Islet precursor cell (in vitro differentiated cells): ENCODE data around the gene TRIM45.
A peak's percentile ranks its signal among the peaks of the same experiment; 100 is the strongest.

Source experiments
- DNase-seq: peaks from one replicate; pipeline ENCODE4 v3.0.0-alpha.2; 2018

TRIM45 gene

DNA sequence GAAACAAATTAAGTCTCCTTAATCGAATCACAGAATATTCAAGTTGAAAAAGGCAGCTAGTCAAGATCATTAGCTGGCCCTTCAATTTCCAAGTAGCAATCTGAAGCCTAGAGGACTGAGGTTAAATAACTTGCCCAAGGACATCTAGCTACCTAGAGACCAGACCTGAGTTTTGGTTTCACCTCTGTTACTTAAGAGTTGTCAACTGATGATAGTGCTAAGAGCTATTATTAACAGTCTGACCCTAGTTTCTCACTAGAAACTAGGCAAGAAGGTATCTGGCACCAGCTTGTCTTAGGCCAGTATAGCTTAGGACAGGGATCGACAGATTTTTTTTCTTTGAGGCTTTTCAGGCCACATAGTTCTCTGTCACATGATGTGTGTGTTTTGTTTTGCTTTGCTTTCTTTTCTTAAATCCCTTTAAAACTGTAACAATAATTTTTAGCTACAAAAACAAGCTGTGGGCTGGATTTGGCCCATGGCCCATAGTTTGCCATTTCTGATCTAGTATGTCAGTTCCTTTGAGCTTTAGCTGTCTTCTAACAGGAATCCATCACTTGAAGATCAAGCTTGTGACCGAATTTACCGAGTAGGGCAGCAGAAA is 23.2 kb downstream of the TRIM45 start:
- no peak for DNase-seq

DNA sequence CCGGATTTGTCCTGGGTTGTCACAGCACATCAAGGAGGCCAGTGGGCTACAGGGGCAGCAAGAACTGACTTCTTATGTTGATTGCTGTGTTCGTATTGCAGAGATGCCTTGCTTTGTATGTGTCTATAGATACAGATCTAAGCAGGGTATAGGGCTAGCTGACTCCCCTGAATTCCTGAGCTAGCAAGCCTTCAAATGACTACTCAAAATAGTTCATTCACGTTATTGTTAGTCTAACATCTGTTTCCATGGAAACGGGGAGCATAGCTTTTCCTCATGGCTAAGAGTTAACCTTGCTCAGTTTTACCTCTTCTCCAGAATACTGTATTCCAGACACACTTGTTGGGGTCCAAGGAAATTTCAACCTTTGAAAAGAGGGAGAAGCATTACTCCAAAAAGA is 24.1 kb downstream of the TRIM45 start:
- no peak for DNase-seq

DNA sequence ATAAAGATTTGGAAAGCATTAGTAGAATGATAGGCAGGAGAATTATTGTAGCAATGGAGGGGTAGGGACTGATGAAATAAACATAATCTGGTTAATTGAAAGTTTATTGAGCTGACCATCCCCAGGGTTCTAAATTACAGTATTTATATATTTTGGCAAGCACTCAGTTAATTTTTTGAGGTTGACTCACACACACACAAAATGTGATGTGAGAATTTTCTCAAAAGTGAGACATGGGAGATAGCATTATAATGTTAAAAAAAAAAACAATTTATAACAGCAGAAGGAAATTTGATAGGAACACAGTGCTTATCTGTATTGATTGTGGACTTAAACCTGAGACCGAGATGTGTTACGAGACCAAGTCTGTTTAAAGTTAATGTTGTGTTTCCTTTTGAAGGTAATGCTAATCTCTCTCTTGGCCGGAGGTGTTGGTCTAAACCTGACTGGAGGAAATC is 24.6 kb downstream of the TRIM45 start:
- DNase-seq: no peak

DNA sequence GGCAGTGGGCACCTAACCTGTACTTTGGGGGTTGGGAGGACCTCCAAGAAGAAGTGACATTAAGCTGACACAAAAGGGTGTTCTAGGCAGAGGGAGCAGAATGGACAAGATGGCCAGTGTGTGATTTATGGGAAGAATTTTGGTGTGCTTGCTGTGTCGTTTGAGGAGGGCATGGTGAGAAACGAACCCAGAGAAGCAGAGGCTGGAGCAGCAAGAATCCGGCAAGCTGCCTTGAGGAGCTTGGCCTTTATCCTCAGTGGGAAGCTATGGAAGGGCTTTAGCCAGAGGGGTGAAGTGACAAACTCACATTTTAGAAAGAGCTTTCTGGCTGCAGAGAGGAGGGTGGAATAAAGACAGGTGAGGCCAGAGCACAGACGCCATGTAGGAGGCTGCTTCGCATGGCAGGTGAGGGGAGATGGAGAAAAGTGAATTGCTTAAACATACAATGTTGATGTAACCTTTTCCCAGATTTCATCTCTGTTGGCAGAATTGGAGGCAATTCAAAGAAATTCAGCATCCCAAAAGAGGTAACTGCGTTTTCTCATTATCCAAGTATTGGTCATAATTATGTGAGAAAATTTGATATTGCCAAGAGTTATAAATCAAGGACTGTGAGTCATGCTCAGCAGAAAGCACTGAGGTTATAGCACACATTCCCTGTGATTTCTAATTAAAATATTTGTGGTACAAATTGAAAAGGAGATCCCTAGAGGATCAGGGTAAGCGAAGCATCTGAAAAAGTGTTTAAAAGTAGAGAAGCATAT is 26.5 kb downstream of the TRIM45 start:
- no peak for DNase-seq

DNA sequence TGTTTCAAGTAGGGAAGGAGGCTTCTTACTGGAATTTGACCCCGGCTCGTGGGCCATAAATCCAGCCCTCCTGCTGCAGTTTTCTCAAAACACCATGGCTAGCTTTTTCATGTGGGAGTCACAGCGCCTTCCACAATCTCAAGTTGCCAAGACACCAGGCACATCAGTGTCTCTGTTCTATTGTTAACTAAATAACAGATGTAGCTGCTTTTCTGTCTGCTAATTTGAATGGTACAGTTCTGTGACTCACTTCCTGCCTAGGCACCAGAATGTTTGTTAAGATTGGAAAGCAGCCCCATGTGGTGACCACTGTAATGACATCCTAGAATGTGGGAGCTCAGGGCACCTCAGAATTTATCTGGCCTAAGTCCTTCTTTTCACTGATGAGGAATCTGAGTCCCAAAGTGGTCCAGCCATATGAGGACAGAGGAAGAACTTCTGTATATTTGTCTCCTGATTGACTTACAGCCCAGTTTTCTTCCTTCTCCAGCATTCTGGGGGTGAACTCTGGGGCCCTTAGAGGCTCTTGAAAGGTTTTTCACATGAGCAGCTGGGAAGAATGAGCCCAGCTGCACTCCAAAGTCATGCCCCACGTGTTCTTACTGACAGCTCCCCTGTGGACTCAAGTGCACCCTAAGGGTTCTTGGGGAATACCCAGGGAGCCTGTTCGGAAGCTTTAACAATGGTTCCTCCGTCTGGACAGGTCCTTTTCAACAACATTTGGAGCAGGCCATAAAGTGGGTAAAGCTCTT is 27.5 kb downstream of the TRIM45 start:
- peak; percentile 70 for DNase-seq

DNA sequence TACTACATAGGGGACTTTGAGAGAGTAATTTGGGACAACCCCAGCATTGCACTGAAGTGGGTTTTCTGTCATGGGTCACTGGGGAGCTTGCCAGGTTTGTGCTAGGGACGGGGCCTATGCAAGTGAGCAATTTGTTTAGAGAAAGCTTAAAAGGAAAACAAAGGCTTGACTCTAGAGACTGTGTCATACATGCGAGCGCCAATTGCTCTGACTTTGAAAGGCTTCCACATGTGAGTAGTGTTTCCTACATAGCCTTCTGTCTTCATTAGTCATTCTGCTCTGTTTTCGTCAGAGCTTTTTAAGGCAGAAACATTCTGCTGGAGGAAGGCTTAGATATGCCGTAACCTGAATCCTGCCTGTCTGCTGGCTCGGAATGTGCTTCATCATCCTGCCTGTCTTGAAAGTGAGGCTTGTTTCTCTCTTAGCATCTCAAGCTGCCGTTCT is 28.4 kb downstream of the TRIM45 start:
- peak; percentile 93 for DNase-seq

DNA sequence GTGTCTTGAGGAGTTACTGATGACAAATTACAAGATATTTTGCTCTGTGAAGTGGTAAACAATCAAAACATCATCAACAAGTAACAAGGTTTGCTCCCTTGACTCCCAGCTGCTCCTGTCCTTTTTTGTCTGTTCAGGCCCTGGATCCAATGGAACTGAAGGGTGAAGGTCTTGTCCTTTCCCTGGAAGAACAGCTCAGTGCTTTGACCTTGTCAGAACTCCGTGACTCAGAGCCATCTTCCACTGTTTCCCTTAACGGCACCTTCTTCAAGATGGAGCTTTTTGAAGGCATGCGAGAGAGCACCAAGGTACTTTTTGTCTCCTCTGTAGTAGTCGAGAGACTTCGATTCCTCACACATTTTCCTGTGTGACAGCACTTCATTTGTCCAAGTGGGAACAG is 29.0 kb downstream of the TRIM45 start:
- no peak for DNase-seq

DNA sequence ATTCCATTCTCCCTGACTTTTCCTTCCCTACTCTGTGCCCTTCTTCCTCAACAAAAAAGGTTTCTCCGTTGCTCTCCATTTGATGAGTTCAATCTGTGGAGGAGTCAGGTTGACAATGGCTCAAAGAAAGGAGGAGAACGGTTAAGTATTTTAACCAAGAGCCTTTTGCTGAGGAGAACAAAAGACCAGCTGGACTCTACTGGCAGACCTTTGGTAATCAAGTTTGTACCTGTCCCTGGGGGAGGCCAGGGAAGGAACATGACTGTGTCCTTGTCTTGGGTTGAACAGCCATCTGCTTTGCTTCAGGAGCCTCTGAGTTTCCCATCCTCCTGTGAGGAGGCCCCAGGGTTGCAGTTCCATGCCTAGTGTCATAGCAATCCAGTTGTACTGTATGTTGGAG is 31.6 kb downstream of the TRIM45 start:
- DNase-seq: no peak

DNA sequence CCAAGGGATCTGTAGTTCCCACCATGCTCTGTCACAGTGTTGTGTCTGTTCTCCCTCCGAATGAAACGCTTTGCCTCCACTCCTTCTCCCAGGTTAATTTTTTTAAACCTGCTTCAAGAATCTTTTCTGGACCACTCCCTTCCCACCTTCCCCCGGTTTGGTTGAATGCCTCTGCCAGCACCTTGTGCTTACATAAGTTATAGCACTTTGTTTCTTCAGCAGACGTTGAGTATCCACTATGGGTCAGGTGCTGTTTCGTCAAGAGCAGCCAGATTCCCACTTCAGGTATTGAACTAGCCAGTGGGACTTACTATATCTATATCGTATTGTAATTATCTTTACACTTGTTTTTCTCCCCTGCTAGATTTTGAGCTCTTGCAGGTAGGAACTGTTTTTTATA is 33.9 kb downstream of the TRIM45 start:
- DNase-seq: no peak

DNA sequence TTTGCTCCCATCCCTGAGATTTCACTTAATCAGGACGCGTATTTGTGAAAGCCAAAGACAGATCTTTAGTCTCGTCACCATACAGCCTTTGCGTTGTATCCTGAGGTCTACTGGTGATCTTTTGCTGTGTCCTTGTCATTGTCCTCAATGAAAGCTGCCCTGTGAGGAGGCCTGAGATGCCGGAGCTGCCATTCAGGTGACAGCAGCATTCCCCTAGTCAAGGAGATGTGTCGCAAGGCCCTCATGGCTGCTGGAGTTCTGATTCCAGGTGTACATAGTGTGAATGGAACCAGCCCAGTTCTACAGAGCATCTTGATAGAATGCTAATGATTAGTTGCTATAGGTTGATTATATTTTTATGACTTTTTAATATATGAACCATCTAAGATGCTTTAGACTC is 37.3 kb downstream of the TRIM45 start:
- no peak for DNase-seq

DNA sequence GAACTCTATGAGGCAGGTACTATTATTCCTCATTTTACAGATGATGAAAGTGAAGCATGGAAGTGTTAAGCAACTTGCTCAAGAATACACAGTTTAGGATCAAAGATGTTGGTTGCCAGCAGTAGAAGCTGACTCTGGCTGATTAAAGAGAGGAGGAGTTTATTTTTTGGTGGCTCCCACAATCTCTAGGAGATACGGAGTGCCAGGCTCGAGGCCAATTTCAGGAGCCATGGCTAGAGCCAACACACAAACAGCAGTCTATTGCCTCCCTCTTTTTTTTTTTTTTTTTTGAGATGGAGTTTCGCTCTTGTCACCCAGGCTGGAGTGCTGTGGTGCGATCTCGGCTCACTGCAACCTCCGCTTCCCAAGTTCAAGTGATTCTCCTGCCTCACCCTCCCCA is 41.8 kb downstream of the TRIM45 start:
- no peak for DNase-seq

DNA sequence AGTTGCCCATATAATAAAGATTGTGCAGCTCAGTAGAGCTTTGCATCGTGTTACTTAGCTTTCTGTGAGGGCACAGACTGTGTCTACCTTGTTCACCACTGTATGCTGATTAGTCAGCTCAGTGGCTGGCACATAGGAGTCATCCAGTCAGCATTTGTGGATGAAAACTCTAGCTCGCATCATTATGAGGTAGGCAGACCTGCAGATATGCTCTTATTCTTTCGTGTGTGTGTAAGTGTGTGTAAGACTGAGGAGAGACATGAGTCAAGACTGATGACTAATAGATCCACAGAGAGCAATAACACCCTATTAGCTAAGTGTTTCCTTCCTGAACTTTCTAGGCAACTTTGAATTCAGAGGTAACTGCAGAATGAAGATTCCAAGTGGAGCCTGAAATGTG is 44.3 kb downstream of the TRIM45 start:
- DNase-seq: peak; percentile 63

DNA sequence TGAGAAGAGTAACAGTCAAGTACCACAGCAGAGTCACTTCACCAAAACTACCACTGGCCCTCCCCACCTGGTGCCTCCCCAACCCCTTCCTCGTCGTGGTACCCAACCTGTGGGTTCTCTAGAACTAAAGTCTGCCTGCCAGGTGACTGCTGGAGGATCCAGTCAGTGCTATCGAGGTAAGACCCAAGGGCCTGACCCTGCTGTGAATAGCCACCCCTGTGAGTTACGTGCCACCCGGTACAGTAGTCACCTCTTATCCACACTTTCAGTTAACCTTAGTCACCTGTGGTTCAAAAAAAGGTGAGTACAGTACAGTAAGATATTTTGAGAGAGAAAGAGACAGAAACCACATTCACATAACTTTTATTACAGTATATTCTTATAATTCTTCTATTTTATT is 44.9 kb downstream of the TRIM45 start:
- no peak for DNase-seq

DNA sequence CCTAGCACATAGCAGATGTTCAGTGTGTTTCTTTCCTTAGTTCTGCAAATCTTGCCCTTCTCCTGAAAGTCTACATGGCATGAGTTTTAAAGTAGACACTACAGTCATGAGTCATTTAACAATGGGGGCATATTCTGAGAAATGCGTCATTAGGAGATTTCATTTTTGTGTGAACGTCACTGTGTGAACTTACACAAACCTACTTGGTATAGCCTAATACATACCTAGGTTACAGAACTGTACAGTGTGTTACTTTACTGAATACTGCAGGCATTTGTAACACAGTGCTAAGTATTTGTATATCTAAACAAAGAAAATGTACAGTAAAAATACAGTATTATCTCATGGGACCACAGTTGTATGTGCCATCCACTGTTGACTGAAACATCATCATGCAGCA is 51.4 kb downstream of the TRIM45 start:
- DNase-seq: no peak

DNA sequence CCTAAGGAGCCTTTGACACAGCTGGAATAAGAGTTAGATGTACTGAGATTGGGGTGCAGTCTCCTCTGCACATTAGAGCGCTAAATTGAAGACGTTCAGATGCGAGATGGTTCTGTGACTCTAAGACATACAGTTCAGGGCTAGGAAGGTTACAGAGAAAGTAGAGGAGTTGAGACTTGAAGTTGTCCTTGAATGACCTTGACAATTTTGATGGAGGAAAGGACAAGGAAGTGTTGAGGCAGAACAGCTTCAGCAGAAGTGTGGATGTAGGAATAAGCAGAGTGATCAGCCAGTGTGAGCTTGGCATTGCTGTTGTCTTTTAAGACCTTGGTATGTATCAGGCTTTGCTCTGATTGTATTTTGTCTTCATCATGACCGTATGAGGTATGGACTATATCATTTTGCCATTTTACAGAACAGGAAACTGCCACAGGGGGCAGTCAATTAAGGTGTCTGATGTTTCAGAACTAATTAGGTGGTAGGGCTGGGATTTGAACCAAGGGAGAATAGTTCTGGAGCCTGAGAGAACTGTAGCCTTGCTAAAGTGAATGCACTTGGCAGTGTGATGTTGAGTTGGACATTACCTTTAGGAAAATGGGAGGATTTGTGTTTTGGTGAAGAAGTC is 52.2 kb downstream of the TRIM45 start:
- no peak for DNase-seq

DNA sequence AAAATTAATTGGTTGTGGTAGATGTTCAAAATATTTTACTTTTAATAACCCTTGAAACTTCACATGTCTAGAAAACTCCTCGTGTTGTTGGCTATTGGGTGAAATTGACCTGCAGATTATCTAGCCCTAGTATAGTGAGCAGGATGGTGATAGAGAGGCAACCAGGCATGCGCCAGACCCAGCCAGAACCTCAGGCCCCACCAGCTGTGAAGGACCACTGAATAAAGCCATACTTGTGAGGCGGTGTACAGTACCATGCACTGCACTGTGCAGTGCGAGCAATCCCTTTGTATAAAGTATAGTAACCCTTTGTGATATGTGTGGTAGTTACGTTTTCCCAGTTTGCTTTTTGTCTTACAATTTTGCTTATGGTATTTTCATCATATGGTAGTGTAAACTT is 53.0 kb downstream of the TRIM45 start:
- DNase-seq: no peak

DNA sequence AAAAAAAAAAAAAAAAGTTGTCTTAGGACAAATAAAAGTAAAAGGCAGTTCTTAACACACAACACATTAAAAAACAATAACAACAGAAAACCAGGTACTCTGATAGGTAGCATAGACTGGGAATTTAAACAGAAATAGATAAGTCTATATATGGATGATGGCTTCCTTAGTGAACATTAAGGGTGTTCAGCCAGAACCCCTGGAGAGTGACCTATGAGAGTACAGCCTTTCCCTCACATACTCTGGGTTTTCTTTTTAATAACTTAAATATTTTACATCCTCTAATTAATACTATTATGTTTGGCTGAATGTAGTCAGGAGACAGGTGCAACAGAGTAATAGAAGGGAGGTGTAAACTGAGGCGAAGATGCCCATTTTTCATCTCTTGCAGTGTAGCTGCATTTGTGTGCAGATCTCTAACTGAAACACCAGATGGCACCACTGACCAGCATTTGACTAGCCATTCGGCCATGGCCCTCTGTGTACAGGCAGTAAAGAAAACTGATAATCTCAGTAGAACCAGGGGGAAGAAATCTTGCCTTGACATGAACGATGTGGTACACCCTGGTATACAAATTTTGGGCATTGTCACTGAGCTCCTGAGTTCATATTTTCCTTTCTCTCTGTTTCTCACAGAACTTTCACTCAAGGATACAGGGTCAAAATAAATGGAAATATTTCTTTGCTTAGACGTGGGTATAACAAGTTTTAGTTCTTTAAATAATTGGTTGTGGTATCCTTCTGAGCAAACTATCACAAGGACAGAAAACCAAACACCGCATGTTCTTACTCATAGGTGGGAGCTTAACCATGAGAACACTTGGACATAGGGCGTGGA is 53.8 kb downstream of the TRIM45 start:
- DNase-seq: peak; percentile 65

DNA sequence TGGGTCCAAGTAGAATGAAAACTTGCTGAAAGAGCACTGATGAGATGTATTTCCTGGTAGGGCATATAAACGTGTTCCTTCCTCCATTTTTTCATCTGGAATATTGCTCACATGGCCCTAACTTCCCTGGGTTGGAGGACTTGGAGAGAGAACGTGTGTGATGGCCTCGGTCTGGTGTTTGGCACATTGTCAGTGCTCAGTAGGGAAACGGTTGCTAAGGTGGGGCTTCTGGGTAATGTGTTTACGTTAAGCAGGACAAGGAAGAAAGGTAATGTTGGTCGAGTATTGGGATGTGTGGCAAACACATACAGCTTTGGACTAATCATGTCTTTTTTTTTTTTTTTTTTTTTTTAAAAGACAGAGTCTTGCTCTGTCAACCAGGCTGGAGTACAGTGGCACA is 55.2 kb downstream of the TRIM45 start:
- DNase-seq: no peak

DNA sequence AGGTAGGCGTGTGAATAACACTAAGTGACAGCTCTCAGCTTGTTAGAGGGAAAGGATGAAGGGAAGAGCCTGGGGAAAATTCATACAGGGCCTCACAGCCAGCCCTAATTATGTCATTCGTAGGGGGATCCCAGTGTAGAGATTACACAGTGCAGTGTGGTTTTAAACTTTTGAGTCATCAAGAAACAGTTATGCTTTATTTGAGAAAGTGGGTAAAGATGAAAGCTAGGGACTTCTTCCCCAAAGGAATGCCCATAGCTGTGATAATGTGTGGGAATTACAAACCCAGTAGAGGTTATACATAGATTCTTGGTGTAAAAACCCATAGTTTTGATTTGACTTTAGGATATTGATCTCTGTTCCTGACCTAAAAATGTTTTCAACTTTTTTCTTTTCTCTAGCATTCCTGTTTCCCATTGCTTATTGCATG is 59.5 kb downstream of the TRIM45 start:
- no peak for DNase-seq
